Measurements from ENCODE around the gene ATP5ME.

DNA sequence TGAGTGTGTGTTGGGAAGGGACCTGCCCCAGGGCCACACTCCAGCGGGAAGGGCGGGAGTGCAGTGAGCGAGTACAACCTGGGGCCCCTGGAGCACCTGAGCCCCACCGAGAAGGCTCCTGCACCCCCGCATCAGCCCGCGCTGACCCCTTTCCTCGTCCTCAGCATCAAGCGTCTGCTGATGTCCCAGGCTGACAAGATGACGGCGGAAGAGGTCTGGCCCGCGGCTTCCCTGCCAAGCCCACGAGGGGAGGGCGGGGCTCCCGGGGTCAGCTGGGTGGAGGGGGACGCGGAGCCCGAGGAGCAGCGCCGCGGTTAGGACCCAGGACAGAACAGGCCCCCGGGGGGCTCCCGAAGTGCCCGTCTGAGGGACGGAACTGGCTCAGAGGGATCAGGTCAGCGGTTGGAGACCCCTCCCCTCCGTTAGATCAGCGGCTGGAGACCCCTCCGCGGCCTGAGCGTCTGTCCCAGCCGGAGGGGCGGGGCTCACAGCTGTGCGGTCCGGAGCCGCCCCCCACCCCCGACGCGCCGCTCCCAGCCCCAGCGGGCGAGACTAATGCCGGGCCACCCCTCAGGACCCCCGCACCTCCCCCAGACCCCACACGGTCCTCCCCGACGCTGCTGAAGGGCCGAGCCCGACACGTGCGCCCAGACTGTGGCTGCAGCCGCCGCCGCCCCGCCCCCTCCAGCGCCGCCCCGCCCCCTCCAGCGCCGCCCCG lies 7.0 kb upstream of the ATP5ME start:
- TF ChIP-seq CTCF (IDR thresholded peaks at IDR 0.05) (no peak), POLR2A (IDR thresholded peaks at IDR 0.05) (no peak)

All from body of pancreas (tissue), 4 donors.